Measurements from ENCODE around the gene CNTN1.
A peak's percentile ranks its signal among the peaks of the same experiment; 100 is the strongest.
"Not testable (repeated sequence)": the region's sequence is repeated elsewhere in the genome, so short reads cannot be mapped to it uniquely, and the experiment has no call there.

CNTN1 gene

DNA sequence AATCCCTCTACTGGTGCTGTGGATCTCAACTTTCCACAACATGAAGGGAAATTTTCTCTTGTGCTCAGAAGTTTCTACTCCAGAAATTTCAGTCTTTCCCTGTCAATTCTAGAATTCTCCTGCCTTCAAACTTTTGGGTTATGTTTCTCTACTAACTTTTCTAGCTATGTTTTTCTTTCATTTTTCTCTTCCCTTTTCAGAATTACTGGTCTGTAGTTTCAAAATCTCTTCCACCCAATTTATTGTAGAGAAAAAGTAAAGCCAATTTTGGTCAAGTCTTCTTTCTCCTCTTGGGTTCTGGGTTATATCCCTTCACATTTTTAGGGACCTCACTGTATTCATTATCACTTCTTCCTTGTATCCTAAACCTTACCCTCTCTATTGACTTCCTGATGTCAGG, 18.9 kb downstream of the CNTN1 start:
- DNase-seq = no peak

DNA sequence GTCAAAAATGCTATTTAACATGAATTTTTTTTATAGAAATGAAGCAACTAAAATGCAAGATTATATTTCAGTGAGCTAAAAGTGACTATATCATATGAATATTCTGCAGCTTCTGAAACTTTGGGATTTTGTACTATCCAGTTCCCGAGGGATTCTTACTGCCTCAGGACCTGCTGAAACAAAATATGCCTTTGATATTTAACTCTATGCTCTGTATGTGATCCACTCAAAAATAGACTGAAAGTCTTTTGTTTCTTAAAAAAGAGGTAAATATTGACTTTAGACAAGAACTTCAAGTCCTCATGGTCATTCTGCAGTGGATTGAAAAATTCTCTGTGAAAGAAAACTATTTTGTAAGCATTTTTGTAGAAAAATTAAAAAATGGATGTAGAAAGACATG, 22.4 kb downstream of the CNTN1 start:
- DNase-seq = no peak

GRCh38 chr12:40716037-40716436, 23.8 kb downstream of the CNTN1 start:
- DNase-seq = no peak

GRCh38 chr12:40717576-40717975, 25.3 kb downstream of the CNTN1 start:
- no peak for DNase-seq

DNA sequence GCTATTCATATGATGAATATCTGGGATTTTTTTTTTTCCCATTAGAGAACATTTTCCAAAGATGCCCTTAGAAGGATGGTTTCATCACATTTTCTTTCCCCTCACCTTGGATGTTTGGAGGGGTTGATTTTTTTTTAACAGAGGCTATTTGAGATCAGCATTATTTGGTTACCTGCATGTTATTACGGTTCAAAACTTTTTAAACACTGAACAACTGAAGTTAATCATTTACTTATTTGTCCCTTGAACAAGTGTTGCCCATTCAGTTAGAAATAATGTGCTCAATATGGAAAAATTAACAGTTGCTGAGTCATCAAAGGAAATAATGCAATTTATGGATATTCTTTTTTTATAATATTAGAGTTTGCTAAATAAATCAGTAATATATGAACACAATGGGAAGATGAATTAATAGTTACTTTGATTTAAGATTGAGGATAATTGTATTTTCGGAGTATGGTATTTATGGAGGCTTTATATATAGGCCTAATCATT, 26.7 kb downstream of the CNTN1 start:
- no peak for DNase-seq

DNA sequence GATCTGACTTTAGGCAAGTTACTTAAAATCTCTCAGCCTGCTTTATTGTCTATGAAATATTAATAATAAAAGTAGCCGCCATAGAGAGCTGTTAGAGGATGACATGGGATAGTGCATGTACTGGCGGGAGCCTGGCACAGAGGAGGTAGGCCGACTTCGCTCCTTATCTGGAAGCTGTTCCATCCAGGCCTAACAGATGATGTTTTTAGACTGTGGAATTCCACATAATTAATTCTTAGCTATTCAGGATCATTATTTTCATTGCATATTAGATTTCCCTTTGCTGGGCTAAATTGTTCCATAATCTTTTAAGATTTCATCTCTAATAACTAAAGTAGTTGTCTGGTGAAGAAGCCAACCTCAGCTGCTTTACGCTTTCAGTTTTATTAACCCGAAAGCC, 30.8 kb downstream of the CNTN1 start:
- DNase-seq = no peak

- no peak for DNase-seq
These were observed 34.1 kb downstream of the CNTN1 start for GRCh38 chr12:40726366-40726765.

- no peak for DNase-seq
These were observed 35.7 kb downstream of the CNTN1 start for GRCh38 chr12:40727774-40728483.

DNA sequence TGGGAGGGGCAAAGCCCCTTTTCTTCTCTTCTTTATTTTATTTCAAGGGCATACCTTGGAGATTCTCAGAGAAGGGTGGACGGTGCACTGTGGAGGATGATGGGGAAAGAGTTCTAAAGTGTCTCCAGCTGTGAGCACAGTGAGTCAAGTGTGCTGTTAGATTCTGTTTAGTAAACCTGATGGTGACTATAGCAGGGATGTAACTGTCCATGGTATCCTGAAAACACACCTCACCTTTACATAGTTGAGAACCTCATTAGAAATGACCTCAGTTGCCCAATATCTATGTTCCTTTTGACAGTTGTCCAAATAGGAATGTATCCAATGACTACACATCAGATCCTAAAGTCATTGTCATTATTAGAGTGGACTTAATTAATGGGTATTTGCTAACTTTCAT, 38.0 kb downstream of the CNTN1 start:
- no peak for DNase-seq

GRCh38 chr12:40733871-40734270, 41.6 kb downstream of the CNTN1 start:
- DNase-seq = no peak

- no peak for DNase-seq
These were observed 42.0 kb downstream of the CNTN1 start for GRCh38 chr12:40734276-40734675.

GRCh38 chr12:40735551-40736230, 43.5 kb downstream of the CNTN1 start:
- DNase-seq = no peak

DNA sequence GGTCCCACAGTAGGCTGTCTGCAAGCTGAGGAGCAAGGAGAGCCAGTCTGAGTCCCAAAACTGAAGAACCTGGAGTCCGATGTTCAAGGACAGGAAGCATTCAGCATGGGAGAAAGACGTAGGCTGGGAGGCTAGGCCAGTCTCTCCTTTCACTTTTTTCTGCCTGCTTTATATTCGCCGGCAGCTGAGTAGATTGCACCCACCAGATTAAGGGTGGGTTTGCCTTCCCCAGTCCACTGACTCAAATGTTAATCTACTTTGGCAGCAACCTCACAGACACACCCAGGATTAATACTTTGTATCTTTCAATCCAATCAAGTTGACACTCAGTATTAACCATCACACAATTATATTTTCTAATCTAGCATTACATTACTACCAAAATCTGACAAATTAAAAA, 45.2 kb downstream of the CNTN1 start:
- DNase-seq = not testable (repeated sequence)

GRCh38 chr12:40738856-40739255, 46.6 kb downstream of the CNTN1 start:
- no peak for DNase-seq

DNA sequence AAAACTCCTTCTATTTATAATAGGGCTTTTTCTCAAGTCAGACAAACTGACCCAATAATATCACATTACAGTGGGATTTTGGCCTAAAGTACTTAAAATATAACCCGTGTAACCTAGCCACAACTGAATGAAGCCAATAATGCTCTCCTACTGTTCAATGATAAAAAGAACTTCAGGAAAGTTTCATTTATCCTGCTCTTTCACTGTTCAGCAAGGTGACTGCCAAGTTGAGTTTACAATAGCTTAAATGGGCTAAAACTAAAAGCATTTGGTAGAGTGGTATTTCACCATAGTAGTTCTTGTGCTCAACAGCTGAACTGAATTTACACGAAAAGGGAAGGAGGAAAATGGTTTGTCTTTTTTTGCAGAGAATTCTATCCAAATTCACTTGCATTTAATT, 49.8 kb downstream of the CNTN1 start:
- DNase-seq = no peak

DNA sequence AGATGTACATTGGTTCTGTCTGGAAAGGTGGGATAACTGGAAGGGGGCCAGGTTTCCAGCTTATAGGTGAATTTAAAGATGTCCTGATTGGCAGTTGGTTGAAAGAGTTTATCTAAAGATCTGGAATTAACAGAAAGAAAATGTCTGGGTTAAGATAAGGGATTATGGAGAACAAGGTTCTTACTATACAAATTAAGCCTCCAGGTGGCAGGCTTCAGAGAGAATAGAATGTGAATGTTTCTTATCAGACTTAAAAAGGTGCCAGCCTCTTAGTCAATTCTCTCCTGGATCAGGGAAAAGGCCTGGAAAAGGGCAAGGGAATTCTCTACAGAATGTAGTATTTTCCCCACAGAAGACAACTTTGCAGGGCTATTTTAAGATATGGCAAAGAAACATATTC, 53.1 kb downstream of the CNTN1 start:
- no peak for DNase-seq

DNA sequence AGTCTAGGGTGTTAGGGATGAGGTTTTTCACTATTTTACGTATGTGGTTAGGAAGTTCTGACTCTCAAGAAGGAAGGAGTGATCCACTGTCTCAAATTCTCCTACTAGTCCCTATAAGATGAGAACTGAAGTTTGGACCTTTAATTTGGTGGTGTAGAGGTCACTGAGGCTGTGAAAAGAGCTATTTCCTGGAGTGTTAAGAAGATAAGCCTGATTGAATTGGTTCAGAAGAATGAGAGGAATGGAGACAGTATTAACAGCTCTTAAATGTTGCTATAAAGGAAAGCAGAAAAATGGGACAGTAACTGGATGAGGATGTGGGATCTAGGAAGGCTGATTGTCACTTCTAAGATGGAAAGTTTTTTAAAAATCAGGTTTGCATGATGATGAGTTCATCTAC, 57.6 kb downstream of the CNTN1 start:
- DNase-seq = no peak

GRCh38 chr12:40752011-40752410, 59.8 kb downstream of the CNTN1 start:
- DNase-seq = peak; percentile 74

DNA sequence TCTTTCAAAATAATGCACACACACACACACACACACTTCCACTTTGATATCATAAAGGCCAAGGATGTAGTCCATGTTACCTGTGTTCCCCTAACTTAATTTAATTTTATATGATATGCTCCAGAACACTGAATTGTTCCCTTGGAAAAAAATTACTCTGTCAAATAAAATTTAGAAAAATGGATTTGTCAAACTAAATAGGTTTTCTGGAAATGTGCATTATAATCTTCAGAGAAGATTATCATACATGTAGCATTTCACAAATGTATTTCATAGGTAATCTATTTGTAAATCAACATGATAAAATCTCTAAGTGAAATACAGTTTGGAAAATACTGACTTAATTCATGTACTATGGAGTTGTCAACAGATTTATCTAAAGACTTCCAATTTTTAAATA, 68.6 kb downstream of the CNTN1 start:
- DNase-seq = no peak

- DNase-seq = no peak
These were observed 69.8 kb downstream of the CNTN1 start for GRCh38 chr12:40762072-40762471.

- DNase-seq = no peak
These were observed 76.1 kb downstream of the CNTN1 start for GRCh38 chr12:40768125-40768864.

DNA sequence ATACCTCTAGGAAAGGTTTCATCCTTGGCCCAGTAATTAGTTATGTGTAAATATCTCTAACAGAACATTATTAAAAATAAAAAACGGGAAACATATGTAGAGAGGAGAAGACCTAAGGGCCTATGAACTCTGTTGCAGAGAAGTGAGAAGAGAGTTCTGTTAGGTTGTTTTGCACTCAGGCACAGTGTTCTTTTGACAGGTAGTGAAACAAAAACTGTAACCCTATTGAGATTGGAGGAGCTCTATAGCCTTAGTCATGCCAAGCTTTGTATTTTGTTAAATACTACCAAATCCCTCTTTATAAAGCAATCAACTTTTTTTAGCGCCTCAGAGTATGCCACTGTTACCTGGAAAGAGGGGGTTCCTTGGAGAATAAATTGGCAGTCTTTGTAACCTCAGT, 77.6 kb downstream of the CNTN1 start:
- no peak for DNase-seq

GRCh38 chr12:40770781-40771180, 78.5 kb downstream of the CNTN1 start:
- DNase-seq = no peak

- no peak for DNase-seq
These were observed 83.4 kb downstream of the CNTN1 start for GRCh38 chr12:40775661-40776060.
